GM12878 (cell line): ENCODE results near the gene COL25A1.

ENCODE experiments used
- CHD2 ChIP-seq: IDR thresholded peaks from 2 replicates; pipeline ENCODE4 v1.6.1; 2011; ENCODE audit warnings: low read depth, low read length, improper control_type of control experiment, borderline replicate concordance
- E2F8 ChIP-seq: fragments of 450-650 bp; IDR thresholded peaks from 2 replicates; pipeline ENCODE4 v1.6.1; 2018; ENCODE audit warnings: mild to moderate bottlenecking, low read depth, moderate library complexity; ENCODE audit not compliant: partially characterized antibody
- EP300 ChIP-seq, 2 experiments: fragments of 150-350 bp in 1 of 2; IDR thresholded peaks; 2 replicates each; pipeline ENCODE4 v1.6.1; 2011 to 2012; ENCODE audit warnings: low read depth in 2 of 2, low read length in 2 of 2, borderline replicate concordance in 1 of 2, improper control_type of control experiment in 1 of 2, inconsistent platforms in 1 of 2; ENCODE audit not compliant: control insufficient read depth in 1 of 2
- HDAC2 ChIP-seq: fragments of 200-600 bp; sonication (generic); IDR thresholded peaks from 2 replicates; pipeline ENCODE4 v1.6.1; 2017
- HDAC6 ChIP-seq: fragments of 200-600 bp; sonication (generic); IDR thresholded peaks from one replicate; pipeline ENCODE4 v1.8.0; 2017; ENCODE audit warnings: antibody characterized with exemption; ENCODE audit not compliant: unreplicated experiment
- KDM1A ChIP-seq: fragments of 200-600 bp; sonication (generic); IDR thresholded peaks from 2 replicates; pipeline ENCODE4 v1.6.1; 2016; ENCODE audit warnings: borderline replicate concordance
- MXI1 ChIP-seq: fragments of 150-350 bp; IDR thresholded peaks from 2 replicates; pipeline ENCODE4 v1.6.1; 2011; ENCODE audit warnings: low read depth, mild to moderate bottlenecking, inconsistent platforms, low read length, improper control_type of control experiment
- PBX3 ChIP-seq: IDR thresholded peaks from 2 replicates; pipeline ENCODE4 v1.6.1; 2011; ENCODE audit warnings: mild to moderate bottlenecking, low read depth, low read length, moderate library complexity; ENCODE audit not compliant: insufficient replicate concordance
- POLR2A ChIP-seq: IDR thresholded peaks from 2 replicates; pipeline ENCODE4 v1.6.1; 2011; ENCODE audit warnings: low read depth, mild to moderate bottlenecking, low read length
- RELA ChIP-seq: fragments of 450-650 bp; IDR thresholded peaks from 2 replicates; pipeline ENCODE4 v1.8.0; 2014; ENCODE audit warnings: borderline replicate concordance; ENCODE audit not compliant: partially characterized antibody
- SMAD1 ChIP-seq: fragments of 450-650 bp; IDR thresholded peaks from 2 replicates; pipeline ENCODE4 v1.6.1; 2018; ENCODE audit warnings: mild to moderate bottlenecking, low read depth; ENCODE audit not compliant: partially characterized antibody
- TCF3 ChIP-seq: IDR thresholded peaks from 2 replicates; pipeline ENCODE4 v1.6.1; 2012; ENCODE audit warnings: low read depth, mild to moderate bottlenecking, low read length, borderline replicate concordance; ENCODE audit not compliant: insufficient read depth
- ZBTB4 ChIP-seq: fragments of 450-650 bp; formaldehyde crosslinking; IDR thresholded peaks from 2 replicates; pipeline ENCODE4 v1.4.0; 2022; ENCODE audit warnings: mild to moderate bottlenecking, moderate library complexity
- TF ChIP-seq, protein P1 (sequence below), 3 experiments: IDR thresholded peaks in 2 of 3; conservative IDR thresholded peaks in 1 of 3; 2 replicates each; pipeline ENCODE4 v1.5.1; 2011; ENCODE audit warnings: low read depth in 3 of 3, low read length in 3 of 3, mild to moderate bottlenecking in 3 of 3, control low read depth in 2 of 3, moderate library complexity in 2 of 3, inconsistent platforms in 1 of 3, mixed read lengths in 1 of 3; ENCODE audit not compliant: control insufficient read depth in 2 of 3, insufficient read depth in 1 of 3; ENCODE audit errors: extremely low read depth in 1 of 3

DNA sequence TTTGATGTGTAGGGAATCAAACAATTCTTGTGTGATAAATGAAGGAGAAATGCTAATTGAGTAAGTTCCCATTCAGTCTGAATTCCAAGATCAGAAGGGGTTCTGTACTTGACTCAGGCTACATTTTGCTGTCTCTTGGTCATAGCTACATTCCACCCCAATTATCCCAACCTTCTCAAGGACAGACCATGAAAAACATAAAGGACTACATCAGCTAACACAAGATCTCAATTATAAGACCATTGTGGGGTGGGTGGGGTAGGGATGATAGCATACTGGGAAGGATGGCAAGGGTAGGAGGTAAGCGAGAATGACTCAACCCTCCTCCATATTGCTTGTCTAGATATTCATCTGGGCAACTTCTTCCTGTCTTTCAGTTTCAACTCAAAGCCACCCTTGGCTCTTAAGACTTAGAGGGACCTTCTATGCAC lies 452.2 kb downstream of the COL25A1 start:
- TF ChIP-seq HDAC6 = no peak
- TF ChIP-seq KDM1A = no peak
- TF ChIP-seq, protein P1, sequence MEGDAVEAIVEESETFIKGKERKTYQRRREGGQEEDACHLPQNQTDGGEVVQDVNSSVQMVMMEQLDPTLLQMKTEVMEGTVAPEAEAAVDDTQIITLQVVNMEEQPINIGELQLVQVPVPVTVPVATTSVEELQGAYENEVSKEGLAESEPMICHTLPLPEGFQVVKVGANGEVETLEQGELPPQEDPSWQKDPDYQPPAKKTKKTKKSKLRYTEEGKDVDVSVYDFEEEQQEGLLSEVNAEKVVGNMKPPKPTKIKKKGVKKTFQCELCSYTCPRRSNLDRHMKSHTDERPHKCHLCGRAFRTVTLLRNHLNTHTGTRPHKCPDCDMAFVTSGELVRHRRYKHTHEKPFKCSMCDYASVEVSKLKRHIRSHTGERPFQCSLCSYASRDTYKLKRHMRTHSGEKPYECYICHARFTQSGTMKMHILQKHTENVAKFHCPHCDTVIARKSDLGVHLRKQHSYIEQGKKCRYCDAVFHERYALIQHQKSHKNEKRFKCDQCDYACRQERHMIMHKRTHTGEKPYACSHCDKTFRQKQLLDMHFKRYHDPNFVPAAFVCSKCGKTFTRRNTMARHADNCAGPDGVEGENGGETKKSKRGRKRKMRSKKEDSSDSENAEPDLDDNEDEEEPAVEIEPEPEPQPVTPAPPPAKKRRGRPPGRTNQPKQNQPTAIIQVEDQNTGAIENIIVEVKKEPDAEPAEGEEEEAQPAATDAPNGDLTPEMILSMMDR (IDR thresholded peaks at IDR 0.05 in 2 of 3, conservative IDR thresholded peaks at IDR 0.05 in 1 of 3; ENCODE audit: control insufficient read depth in 2 of 3, extremely low read depth in 1 of 3, insufficient read depth in 1 of 3, low read depth in 3 of 3, low read length in 3 of 3) = no peak
- no peak for TF ChIP-seq MXI1
- TF ChIP-seq E2F8 = no peak
- no peak for TF ChIP-seq ZBTB4
- TF ChIP-seq POLR2A = no peak
- no peak for TF ChIP-seq RELA
- no peak for TF ChIP-seq HDAC2
- TF ChIP-seq EP300 (IDR thresholded peaks at IDR 0.05; ENCODE audit: borderline replicate concordance in 1 of 2, control insufficient read depth in 1 of 2, low read depth in 2 of 2, low read length in 2 of 2) = no peak
- no peak for TF ChIP-seq PBX3
- TF ChIP-seq TCF3 = no peak
- TF ChIP-seq CHD2 = no peak
- TF ChIP-seq SMAD1 = no peak
